Measurements from ENCODE around the gene OPHN1.
"Not testable (repeated sequence)": the region's sequence is repeated elsewhere in the genome, so short reads cannot be mapped to it uniquely, and the experiment has no call there.

The OPHN1 gene

DNA sequence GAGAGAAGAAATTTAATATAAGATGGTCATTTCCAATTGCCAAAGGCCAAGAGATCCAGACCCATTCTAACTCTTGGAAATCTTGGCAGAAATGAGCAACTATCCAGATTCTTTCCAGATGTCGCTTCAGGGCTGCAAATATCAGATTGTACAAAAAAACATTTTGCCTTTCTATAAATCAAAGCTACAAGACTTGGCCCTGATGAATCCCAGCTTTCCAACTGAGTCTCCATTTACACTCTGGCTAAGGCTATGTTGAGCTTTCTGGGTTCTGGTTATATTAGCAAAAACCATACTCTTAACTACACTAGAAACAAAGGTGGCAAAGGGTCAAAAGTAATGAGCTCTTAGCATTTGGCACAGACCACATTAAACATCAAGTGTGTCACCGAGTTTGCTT lies 345.8 kb downstream of the OPHN1 start:
- POLR2A ChIA-PET: no interaction called here
- no peak for DNase-seq (ENCODE audit: extremely low spot score)
- CTCF ChIA-PET: no interaction called here
- TF ChIP-seq CTCF (IDR thresholded peaks at IDR 0.05; ENCODE audit: control extremely low read depth, extremely low read depth, low read depth, missing control alignments): no peak

- CTCF ChIA-PET: no interaction called here
- DNase-seq (ENCODE audit: extremely low spot score): no peak
- POLR2A ChIA-PET: no interaction called here
Observed at GRCh38 chrX:68086709-68087108, 346.6 kb downstream of the OPHN1 start.

DNA sequence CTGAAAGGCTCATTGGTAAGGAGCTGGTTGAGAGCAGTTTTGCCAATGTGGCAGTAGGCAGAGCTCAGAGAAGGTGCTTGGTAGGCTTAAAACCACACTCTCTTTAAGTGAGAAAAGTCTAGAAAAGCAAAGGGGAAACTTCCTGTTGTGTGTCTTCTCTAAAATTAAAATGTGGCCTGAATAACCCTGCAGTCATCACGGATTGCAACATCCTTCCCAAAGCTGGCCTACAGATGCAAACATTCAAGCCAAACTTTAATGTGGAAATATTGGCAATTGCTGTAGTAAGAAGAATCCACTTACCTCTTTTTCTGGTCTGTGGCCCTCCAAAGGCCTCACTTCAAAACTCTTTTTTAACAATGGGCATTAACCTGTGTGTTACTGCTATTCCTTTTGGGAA lies 348.5 kb downstream of the OPHN1 start:
- no peak for TF ChIP-seq CTCF (IDR thresholded peaks at IDR 0.05; ENCODE audit: control extremely low read depth, extremely low read depth, low read depth, missing control alignments)
- CTCF ChIA-PET: no interaction called here

More at GRCh38 chrX:68086709-68087108, 346.6 kb downstream of the OPHN1 start:
- TF ChIP-seq CTCF (IDR thresholded peaks at IDR 0.05; ENCODE audit: control extremely low read depth, extremely low read depth, low read depth, missing control alignments): no peak

GRCh38 chrX:68083510-68083909 lies 349.8 kb downstream of the OPHN1 start:
- no peak for DNase-seq (ENCODE audit: extremely low spot score)
- ChIA-PET POLR2A (no interaction called here), CTCF (no interaction called here)
- TF ChIP-seq CTCF (IDR thresholded peaks at IDR 0.05; ENCODE audit: control extremely low read depth, extremely low read depth, low read depth, missing control alignments): no peak

More for the DNA sequence above, 348.5 kb downstream of the OPHN1 start:
- no peak for DNase-seq (ENCODE audit: extremely low spot score)
- POLR2A ChIA-PET: no interaction called here

GRCh38 chrX:68079961-68080360 lies 353.3 kb downstream of the OPHN1 start:
- ChIA-PET POLR2A (no interaction called here), CTCF (no interaction called here)
- DNase-seq (ENCODE audit: extremely low spot score): no peak
- no peak for TF ChIP-seq CTCF (IDR thresholded peaks at IDR 0.05; ENCODE audit: control extremely low read depth, extremely low read depth, low read depth, missing control alignments)

GRCh38 chrX:68078801-68079200 lies 354.5 kb downstream of the OPHN1 start:
- DNase-seq (ENCODE audit: extremely low spot score); CTCF ChIA-PET; POLR2A ChIA-PET: not testable (repeated sequence)

GRCh38 chrX:68077378-68077777 lies 355.9 kb downstream of the OPHN1 start:
- DNase-seq (ENCODE audit: extremely low spot score): no peak
- ChIA-PET POLR2A (no interaction called here), CTCF (no interaction called here)
- TF ChIP-seq CTCF (IDR thresholded peaks at IDR 0.05; ENCODE audit: control extremely low read depth, extremely low read depth, low read depth, missing control alignments): no peak

Data from GM10248 (cell line).